HepG2 (cell line): ENCODE results near the gene MLST8. TPM values are rescaled to one million over a fixed set of nuclear protein-coding genes. Genes with fewer than 3 reads are reported as not detected.

Source experiments
- ATAC-seq: fragments of 200-7000 bp; cut with Tn5 transposase; 3 replicates; pipeline ENCODE4 v1.9.1; 2020; ENCODE audit warnings: mild to moderate bottlenecking, moderate library complexity
- BruUV-seq: library from RNA; stranded (reverse); fragments of 400-500 nt; replicated peaks from 2 replicates; lab custom pipeline; 2021; lab: Mats Ljungman, UMichigan
- CTCF ChIA-PET: fragments of 300-600 bp; formaldehyde crosslinking; extraction: SDS; loops from one replicate; lab custom pipeline; 2021; ENCODE audit warnings: low total read pairs, inconsistent platforms, low intra/inter-chr PET ratio; lab: Yijun Ruan, JAX
- POLR2A ChIA-PET: fragments of 350-600 bp; sonication (Branson Sonifier 250); formaldehyde crosslinking; loops from one replicate; lab custom pipeline; 2020; ENCODE audit warnings: antibody characterized with exemption, inconsistent platforms; lab: Yijun Ruan, JAX
- DNase-seq: peaks from one replicate; pipeline ENCODE4 v3.0.0-alpha.2; 2015; ENCODE audit warnings: low spot score
- FAIRE-seq: peaks from 3 replicates; lab custom pipeline; 2011; peaks lifted over from hg19 to GRCh38; lab: Jason Lieb, UNC
- H2AFZ ChIP-seq: one replicate; pipeline ENCODE4 v1.6.1; 2011; ENCODE audit warnings: low read length, inconsistent platforms
- H3K27ac ChIP-seq: fragments of 300-600 bp; 3 replicates; pipeline ENCODE4 v1.8.0; 2011; ENCODE audit warnings: mixed run types, mild to moderate bottlenecking, mixed read lengths, low read length, inconsistent platforms; ENCODE audit not compliant: insufficient read depth; ENCODE audit errors: extremely low read length
- H3K27me3 ChIP-seq, 2 experiments: fragments of 200-600 bp in 1 of 2; 2 replicates in 1 of 2; 3 replicates in 1 of 2; pipeline versions ENCODE4 v1.6.0 to v1.8.0; 2011; ENCODE audit warnings: low read length in 2 of 2, mild to moderate bottlenecking in 2 of 2, moderate library complexity in 2 of 2, inconsistent platforms in 1 of 2; ENCODE audit not compliant: insufficient read depth in 2 of 2, control insufficient read depth in 1 of 2
- H3K36me3 ChIP-seq, 2 experiments: fragments of 200-600 bp in 1 of 2; replicated peaks in 1 of 2; 2 replicates in 1 of 2; 3 replicates in 1 of 2; pipeline versions ENCODE4 v1.5.1 to v1.8.0; 2011; ENCODE audit warnings: low read length in 2 of 2, inconsistent platforms in 1 of 2; ENCODE audit not compliant: insufficient read depth in 2 of 2, control insufficient read depth in 1 of 2
- H3K4me1 ChIP-seq: 2 replicates; pipeline ENCODE4 v1.5.1; 2012; ENCODE audit warnings: low read length, inconsistent platforms; ENCODE audit not compliant: insufficient read depth
- H3K4me2 ChIP-seq: 2 replicates; pipeline ENCODE4 v1.6.0; 2011; ENCODE audit warnings: low read depth, low read length, inconsistent platforms
- H3K4me3 ChIP-seq, 3 experiments: fragments of 200-600 bp in 1 of 3; sonication (generic), shearing (Covaris generic) in 1 of 3; replicated peaks in 1 of 3; 2 replicates each; pipeline ENCODE4 v1.5.1; 2011 to 2016; ENCODE audit warnings: low read length in 3 of 3, inconsistent platforms in 2 of 3, low read depth in 2 of 3, mild to moderate bottlenecking in 2 of 3, control low read depth in 1 of 3, mixed read lengths in 1 of 3; ENCODE audit not compliant: insufficient read depth in 1 of 3
- H3K79me2 ChIP-seq: one replicate; pipeline ENCODE4 v1.6.1; 2011; ENCODE audit warnings: low read length, inconsistent platforms; ENCODE audit not compliant: insufficient read depth
- H3K9ac ChIP-seq: 2 replicates; pipeline ENCODE4 v1.6.0; 2011; ENCODE audit warnings: mild to moderate bottlenecking, low read depth, low read length, inconsistent platforms; ENCODE audit not compliant: insufficient read depth
- H3K9me3 ChIP-seq: 2 replicates; pipeline ENCODE4 v1.5.1; 2012; ENCODE audit warnings: mild to moderate bottlenecking, low read length
- H4K20me1 ChIP-seq: 2 replicates; pipeline ENCODE4 v1.6.0; 2011; ENCODE audit warnings: inconsistent platforms, mild to moderate bottlenecking, low read length, moderate library complexity; ENCODE audit not compliant: insufficient read depth
- AGO2 ChIP-seq: fragments of 200-400 bp; formaldehyde crosslinking; optimal IDR thresholded peaks from 2 replicates; pipeline ENCODE3; 2017; ENCODE audit warnings: mild to moderate bottlenecking, low read depth, low read length, moderate library complexity
- JUND ChIP-seq: sonication (generic); formaldehyde crosslinking; IDR thresholded peaks from 2 replicates; pipeline ENCODE4 v1.8.0; 2022; ENCODE audit warnings: mild to moderate bottlenecking, missing genetic modification reagents
- MAFF ChIP-seq: IDR thresholded peaks from 2 replicates; pipeline ENCODE4 v1.6.1; 2011; ENCODE audit warnings: low read depth, low read length, improper control_type of control experiment
- NPAS2 ChIP-seq: sonication (generic); formaldehyde crosslinking; IDR thresholded peaks from 2 replicates; pipeline ENCODE4 v1.8.0; 2022; ENCODE audit warnings: mild to moderate bottlenecking, missing genetic modification reagents, borderline replicate concordance
- RBFOX2 ChIP-seq: fragments of 200-400 bp; formaldehyde crosslinking; IDR thresholded peaks from 2 replicates; pipeline ENCODE4 v1.6.1; 2017; ENCODE audit warnings: low read depth, mild to moderate bottlenecking, low read length
- SCMH1 ChIP-seq: sonication (generic); formaldehyde crosslinking; IDR thresholded peaks from 2 replicates; pipeline ENCODE4 v1.9.0; 2021; ENCODE audit warnings: missing genetic modification reagents, mild to moderate bottlenecking, borderline replicate concordance
- SOX5 ChIP-seq: IDR thresholded peaks from 2 replicates; pipeline ENCODE4 v1.6.1; 2016; ENCODE audit warnings: borderline replicate concordance
- SP4 ChIP-seq: sonication (generic); formaldehyde crosslinking; IDR thresholded peaks from 2 replicates; pipeline ENCODE4 v1.8.1; 2023; ENCODE audit warnings: mild to moderate bottlenecking, missing genetic modification reagents
- THRA ChIP-seq: sonication (generic); formaldehyde crosslinking; IDR thresholded peaks from 2 replicates; pipeline ENCODE4 v1.4.0; 2020; ENCODE audit warnings: missing genetic modification reagents, borderline replicate concordance
- THYN1 ChIP-seq: sonication (generic); formaldehyde crosslinking; IDR thresholded peaks from 2 replicates; pipeline ENCODE4 v1.8.1; 2023; ENCODE audit warnings: low read depth, mild to moderate bottlenecking, moderate library complexity, missing genetic modification reagents, borderline replicate concordance
- ZBTB3 ChIP-seq: sonication (generic); formaldehyde crosslinking; IDR thresholded peaks from 2 replicates; pipeline ENCODE4 v1.4.0; 2020; ENCODE audit warnings: low read depth, mild to moderate bottlenecking, moderate library complexity, missing genetic modification reagents, borderline replicate concordance
- ZKSCAN5 ChIP-seq: sonication (generic); formaldehyde crosslinking; IDR thresholded peaks from 2 replicates; pipeline ENCODE4 v1.5.1; 2020; ENCODE audit warnings: mild to moderate bottlenecking, missing genetic modification reagents
- ZNF547 ChIP-seq: sonication (generic); formaldehyde crosslinking; IDR thresholded peaks from 2 replicates; pipeline ENCODE4 v1.5.1; 2020; ENCODE audit warnings: mild to moderate bottlenecking, missing genetic modification reagents
- ZNF619 ChIP-seq: sonication (generic); formaldehyde crosslinking; IDR thresholded peaks from 2 replicates; pipeline ENCODE4 v1.4.0; 2020; ENCODE audit warnings: mild to moderate bottlenecking, missing genetic modification reagents
- WGBS: methylation state at CpG from one replicate; pipeline ENCODE4 v1.1.6; 2017; ENCODE audit warnings: low lambda C conversion rate; 5-methylcytosine and 5-hydroxymethylcytosine counted together
- in situ Hi-C: cut with HindIII; loops from 2 replicates; pipeline ENCODE4 v1.10.0; 2017; ENCODE audit warnings: low pct_unique_long_range_greater_than_20kb; ENCODE audit not compliant: extremely low pct_ligation_motif_present
- intact Hi-C: fragments of 100-400 bp; cut with micrococcal nuclease; formaldehyde crosslinking; loops from one replicate; pipeline ENCODE4 v1.10.0; 2022; ENCODE audit not compliant: unreplicated experiment
- polyA plus RNA-seq, 8 experiments: library from polyadenylated mRNA; depleted of rRNA in 3 of 8; stranded (reverse) in 7 of 8; unstranded in 1 of 8; fragments of >200 nt; fragmentation: Illumina TruSeq in 4 of 8; extraction: Trizol in 4 of 8; gene quantifications; 2 replicates each; pipeline versions ENCODE4 v1.2.1 to v1.2.3, GENCODE V29; 2011 to 2016; ENCODE audit warnings: low read depth in 4 of 8, missing spikeins in 1 of 8, mixed read lengths in 1 of 8; ENCODE audit not compliant: insufficient read depth in 1 of 8
- total RNA-seq, 5 experiments: library from RNA; depleted of rRNA; stranded (reverse); fragments of >200 nt; fragmentation: Illumina TruSeq; extraction: Trizol; gene quantifications; 2 replicates each; pipeline ENCODE4 v1.2.3, GENCODE V29; 2016; ENCODE audit warnings: low read depth in 1 of 5
- TF ChIP-seq, protein P1 (sequence below): sonication (generic); formaldehyde crosslinking; IDR thresholded peaks from 2 replicates; pipeline ENCODE4 v1.8.1; 2023; ENCODE audit warnings: mild to moderate bottlenecking, missing genetic modification reagents
- TF ChIP-seq, protein P2 (sequence below): sonication (generic); formaldehyde crosslinking; IDR thresholded peaks from 2 replicates; pipeline ENCODE4 v1.9.0; 2021; ENCODE audit warnings: missing genetic modification reagents, borderline replicate concordance

MLST8 gene
- total and polyA plus RNA-seq, 2 of the 13 experiments (the other 11 are each of a cell fraction or from before 2014, with no cell fraction given): 30.8 to 72.7 TPM

- BruUV-seq: no TSS peak
- POLR2A ChIA-PET: no interaction called here
- no peaks in the 10 kb centered on the region for H4K20me1 ChIP-seq
- no peaks in the 10 kb centered on the region for H3K9me3 ChIP-seq
- no peak overlapping the region for H3K4me3 ChIP-seq
- WGBS: 93% methylated on average over 19 of the region's 41 CpGs
- DNase-seq (no peak), ATAC-seq (no peak), FAIRE-seq (no peak)
- H3K36me3 ChIP-seq: peaks cover 23 to 43% of the 10 kb centered on the region in 2 experiments; a peak in 4 of 5 replicates
- H3K4me2 ChIP-seq: no peak overlapping the region
- no peak overlapping the region for H3K9ac ChIP-seq
- CTCF ChIA-PET: no interaction called here
- H2AFZ ChIP-seq: no peak overlapping the region
- H3K27ac ChIP-seq: no peak overlapping the region
- no peaks in the 10 kb centered on the region for H3K27me3 ChIP-seq
- peaks cover 7% of the 10 kb centered on the region; the same call in 1 of the 2 replicates for H3K4me1 ChIP-seq
- intact Hi-C loops: no loop called here
- no peaks in the 10 kb centered on the region for H3K79me2 ChIP-seq
- TF ChIP-seq ZNF547 (CRISPR knock-in tag) (no peak), SCMH1 (CRISPR knock-in tag) (no peak), RBFOX2 (peak; percentile 46; the same call in 1 of the 2 replicates), ZNF619 (no peak), THRA (CRISPR knock-in tag) (no peak), SOX5 (CRISPR knock-in tag) (no peak), AGO2 (peak; percentile 76), SP4 (CRISPR knock-in tag) (no peak), MAFF (no peak), THYN1 (CRISPR knock-in tag) (no peak), ZBTB3 (CRISPR knock-in tag) (no peak), ZKSCAN5 (no peak), JUND (CRISPR knock-in tag) (no peak), NPAS2 (no peak)
- TF ChIP-seq, protein P1, sequence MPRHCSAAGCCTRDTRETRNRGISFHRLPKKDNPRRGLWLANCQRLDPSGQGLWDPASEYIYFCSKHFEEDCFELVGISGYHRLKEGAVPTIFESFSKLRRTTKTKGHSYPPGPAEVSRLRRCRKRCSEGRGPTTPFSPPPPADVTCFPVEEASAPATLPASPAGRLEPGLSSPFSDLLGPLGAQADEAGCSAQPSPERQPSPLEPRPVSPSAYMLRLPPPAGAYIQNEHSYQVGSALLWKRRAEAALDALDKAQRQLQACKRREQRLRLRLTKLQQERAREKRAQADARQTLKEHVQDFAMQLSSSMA (CRISPR knock-in tag): no peak
- TF ChIP-seq, protein P2, sequence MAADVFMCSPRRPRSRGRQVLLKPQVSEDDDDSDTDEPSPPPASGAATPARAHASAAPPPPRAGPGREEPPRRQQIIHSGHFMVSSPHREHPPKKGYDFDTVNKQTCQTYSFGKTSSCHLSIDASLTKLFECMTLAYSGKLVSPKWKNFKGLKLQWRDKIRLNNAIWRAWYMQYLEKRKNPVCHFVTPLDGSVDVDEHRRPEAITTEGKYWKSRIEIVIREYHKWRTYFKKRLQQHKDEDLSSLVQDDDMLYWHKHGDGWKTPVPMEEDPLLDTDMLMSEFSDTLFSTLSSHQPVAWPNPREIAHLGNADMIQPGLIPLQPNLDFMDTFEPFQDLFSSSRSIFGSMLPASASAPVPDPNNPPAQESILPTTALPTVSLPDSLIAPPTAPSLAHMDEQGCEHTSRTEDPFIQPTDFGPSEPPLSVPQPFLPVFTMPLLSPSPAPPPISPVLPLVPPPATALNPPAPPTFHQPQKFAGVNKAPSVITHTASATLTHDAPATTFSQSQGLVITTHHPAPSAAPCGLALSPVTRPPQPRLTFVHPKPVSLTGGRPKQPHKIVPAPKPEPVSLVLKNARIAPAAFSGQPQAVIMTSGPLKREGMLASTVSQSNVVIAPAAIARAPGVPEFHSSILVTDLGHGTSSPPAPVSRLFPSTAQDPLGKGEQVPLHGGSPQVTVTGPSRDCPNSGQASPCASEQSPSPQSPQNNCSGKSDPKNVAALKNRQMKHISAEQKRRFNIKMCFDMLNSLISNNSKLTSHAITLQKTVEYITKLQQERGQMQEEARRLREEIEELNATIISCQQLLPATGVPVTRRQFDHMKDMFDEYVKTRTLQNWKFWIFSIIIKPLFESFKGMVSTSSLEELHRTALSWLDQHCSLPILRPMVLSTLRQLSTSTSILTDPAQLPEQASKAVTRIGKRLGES (CRISPR knock-in tag): no peak
- in situ Hi-C loops: no loop called here
Measured at GRCh38 chr16:2232094-2232990, 27.1 kb downstream of the MLST8 start.
